Progenitor cell of endocrine pancreas (in vitro differentiated cells): ENCODE measurements around the gene PAEP. TPM values are rescaled to one million over a fixed set of nuclear protein-coding genes. Genes with fewer than 3 reads are reported as not detected.

Source experiments
- DNase-seq: peaks from one replicate; pipeline ENCODE4 v3.0.0; 2021; ENCODE audit warnings: low spot score; ENCODE audit not compliant: unreplicated experiment
- H3K27ac Mint-ChIP-seq: 2 replicates; pipeline ENCODE4 v1.8.0; 2021; ENCODE audit warnings: mild to moderate bottlenecking, moderate library complexity, mixed read lengths
- H3K27me3 Mint-ChIP-seq: 2 replicates; pipeline ENCODE4 v1.8.0; 2021; ENCODE audit warnings: mixed read lengths
- H3K36me3 Mint-ChIP-seq: 2 replicates; pipeline ENCODE4 v1.8.0; 2022; ENCODE audit warnings: mixed read lengths; ENCODE audit not compliant: insufficient read depth
- H3K4me1 Mint-ChIP-seq: 2 replicates; pipeline ENCODE4 v1.8.0; 2021; ENCODE audit warnings: low read depth, mixed read lengths
- H3K4me3 Mint-ChIP-seq: 2 replicates; pipeline ENCODE4 v1.8.0; 2021; ENCODE audit warnings: low read depth, mild to moderate bottlenecking, moderate library complexity, mixed read lengths
- H3K9me3 Mint-ChIP-seq: 2 replicates; pipeline ENCODE4 v1.8.0; 2021; ENCODE audit warnings: low read depth, mixed read lengths
- CTCF ChIP-seq: fragments of 200-600 bp; sonication (generic); IDR thresholded peaks from one replicate; pipeline ENCODE4 v1.5.0; 2021; ENCODE audit warnings: antibody characterized with exemption, mild to moderate bottlenecking; ENCODE audit not compliant: unreplicated experiment
- total RNA-seq: library from RNA; stranded (reverse); gene quantifications from 2 replicates; pipeline ENCODE4 v1.2.1, GENCODE V29; 2021

PAEP gene
- total RNA-seq, 1 donor from 2014 or later, result not detected

GRCh38 chr9:135565636-135566035 is 4.1 kb downstream of the PAEP start:
- Mint-ChIP-seq H3K4me1 (peaks cover under 1% of the 10 kb centered on the region), H3K36me3 (no peaks in the 10 kb centered on the region), H3K9me3 (peaks cover 13% of the 10 kb centered on the region), H3K4me3 (no peak overlapping the region), H3K27ac (no peak overlapping the region), H3K27me3 (peaks cover 15% of the 10 kb centered on the region)
- no peak for TF ChIP-seq CTCF
- DNase-seq, result no peak

DNA sequence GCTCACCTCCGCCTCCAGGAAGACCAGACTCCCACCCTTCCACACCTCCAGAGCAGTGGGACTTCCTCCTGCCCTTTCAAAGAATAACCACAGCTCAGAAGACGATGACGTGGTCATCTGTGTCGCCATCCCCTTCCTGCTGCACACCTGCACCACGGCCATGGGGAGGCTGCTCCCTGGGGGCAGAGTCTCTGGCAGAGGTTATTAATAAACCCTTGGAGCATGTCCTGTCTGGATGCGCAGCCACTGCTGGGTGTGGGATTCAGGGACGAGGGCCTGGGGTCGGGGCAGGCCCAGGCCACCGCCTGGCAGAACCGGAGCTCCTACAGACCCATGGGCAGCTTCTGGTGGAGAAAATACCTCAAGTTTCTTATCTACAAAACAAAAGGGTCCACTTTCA is 5.0 kb downstream of the PAEP start:
- H3K27ac Mint-ChIP-seq, result no peak overlapping the region
- no peak for DNase-seq
- no peak for TF ChIP-seq CTCF
- no peak overlapping the region for H3K4me3 Mint-ChIP-seq
- peaks cover 19% of the 10 kb centered on the region for H3K9me3 Mint-ChIP-seq
- no peaks in the 10 kb centered on the region for H3K4me1 Mint-ChIP-seq
- H3K27me3 Mint-ChIP-seq, result peaks cover 15% of the 10 kb centered on the region
- H3K36me3 Mint-ChIP-seq, result no peaks in the 10 kb centered on the region

GRCh38 chr9:135567311-135567710 is 5.8 kb downstream of the PAEP start:
- no peak overlapping the region for H3K4me3 Mint-ChIP-seq
- no peaks in the 10 kb centered on the region for H3K36me3 Mint-ChIP-seq
- TF ChIP-seq CTCF, result no peak
- H3K9me3 Mint-ChIP-seq, result peaks cover 19% of the 10 kb centered on the region
- no peaks in the 10 kb centered on the region for H3K4me1 Mint-ChIP-seq
- H3K27ac Mint-ChIP-seq, result no peak overlapping the region
- no peak for DNase-seq
- peaks cover 15% of the 10 kb centered on the region for H3K27me3 Mint-ChIP-seq

DNA sequence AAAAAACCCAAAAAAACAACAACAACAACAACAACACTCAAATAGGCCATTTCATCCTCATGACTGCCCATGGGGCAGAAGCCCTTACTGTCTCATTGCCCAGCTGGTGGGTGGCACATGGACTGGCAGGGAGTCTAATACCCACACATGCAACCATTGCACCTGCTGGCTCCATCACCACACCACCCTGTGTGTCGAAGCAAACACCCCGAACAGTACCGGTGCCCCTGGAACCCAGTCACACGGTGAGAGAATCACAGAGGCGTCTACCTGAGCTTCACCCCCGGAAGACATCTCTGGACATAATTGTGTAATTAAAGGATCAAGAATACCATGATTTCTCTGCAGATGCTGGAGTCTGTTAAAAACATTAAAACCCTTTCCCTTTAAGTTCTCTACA is 6.5 kb downstream of the PAEP start:
- no peak overlapping the region for H3K4me3 Mint-ChIP-seq
- peaks cover 15% of the 10 kb centered on the region for H3K27me3 Mint-ChIP-seq
- DNase-seq, result no peak
- H3K9me3 Mint-ChIP-seq, result peaks cover 19% of the 10 kb centered on the region
- H3K27ac Mint-ChIP-seq, result no peak overlapping the region
- no peaks in the 10 kb centered on the region for H3K4me1 Mint-ChIP-seq
- H3K36me3 Mint-ChIP-seq, result no peaks in the 10 kb centered on the region
- TF ChIP-seq CTCF, result no peak

DNA sequence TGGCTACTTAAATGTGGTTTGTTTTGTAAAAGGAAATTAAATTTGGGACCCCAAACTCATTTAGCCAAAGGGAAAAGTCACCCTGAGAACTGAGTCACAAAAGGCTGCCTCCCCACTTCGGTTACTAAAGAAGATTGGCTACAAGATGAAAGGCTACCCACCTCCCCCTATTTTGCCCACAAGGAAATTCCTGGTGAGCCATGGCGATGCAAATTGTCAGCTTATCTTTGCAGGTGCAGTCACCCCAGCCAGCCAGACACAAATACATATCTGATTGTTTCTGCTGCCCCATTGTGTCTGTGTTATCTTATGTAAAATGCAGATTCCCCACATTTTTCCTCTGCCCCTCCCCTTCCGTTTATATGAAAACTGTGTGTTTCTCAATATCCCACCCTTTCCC is 8.9 kb downstream of the PAEP start:
- Mint-ChIP-seq H3K9me3 (peaks cover 19% of the 10 kb centered on the region), H3K36me3 (no peaks in the 10 kb centered on the region), H3K4me3 (no peak overlapping the region), H3K4me1 (no peaks in the 10 kb centered on the region), H3K27me3 (peaks cover 14% of the 10 kb centered on the region), H3K27ac (no peak overlapping the region)
- DNase-seq, result no peak
- TF ChIP-seq CTCF, result no peak
